ENCODE results near the gene KRTAP10-12. TPM values are rescaled to one million over a fixed set of nuclear protein-coding genes. Genes with fewer than 3 reads are reported as not detected.

The KRTAP10-12 gene
- total and polyA plus RNA-seq, 2 of the 4 experiments (the other 2 are of a cell fraction): not detected

DNA sequence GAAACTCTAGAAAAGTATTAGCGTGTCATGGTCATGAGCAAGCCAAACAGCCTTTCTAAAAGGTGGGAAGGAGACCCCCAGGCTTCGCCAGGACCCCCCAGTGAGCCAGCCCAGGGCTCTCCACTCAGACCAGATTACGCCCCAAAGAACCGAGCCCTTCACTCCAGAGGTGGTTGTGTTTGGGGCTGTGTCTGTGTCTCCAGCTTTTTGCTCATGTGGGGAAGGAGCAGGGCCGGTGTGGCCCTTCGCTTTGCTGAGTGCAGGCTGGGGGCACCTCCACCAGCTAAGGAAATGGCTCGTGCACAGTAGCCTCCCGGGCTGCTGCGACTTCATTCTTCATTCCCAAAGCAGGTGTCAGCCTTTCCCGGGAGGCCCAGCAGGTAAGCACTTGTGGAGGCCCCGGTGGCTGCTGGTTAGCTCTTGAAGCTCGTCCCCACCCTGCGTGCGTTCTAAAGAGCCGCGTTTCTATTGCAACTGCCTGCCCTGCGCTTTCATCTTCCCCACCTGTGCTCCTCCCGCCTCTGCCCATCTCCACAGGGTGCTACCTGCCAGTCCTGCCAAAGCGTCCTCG, 13.9 kb downstream of the KRTAP10-12 start:
- no peak for ATAC-seq (ENCODE audit: low read depth)
- Histone ChIP-seq H2AK9ac (replicated peaks; ENCODE audit: low read depth, low read length, poor library complexity) (no peak overlapping the region), H3K4me1 (ENCODE audit: control insufficient read depth, insufficient read depth, low read length) (peaks cover 1% of the 10 kb centered on the region; the same call in 1 of the 2 replicates), H3K9ac (ENCODE audit: low read depth, low read length) (no peak overlapping the region), H3K18ac (ENCODE audit: low read depth, low read length) (no peak overlapping the region), H2BK120ac (ENCODE audit: low read depth, low read length) (no peak overlapping the region), H3K27ac (ENCODE audit: insufficient read depth, low read length) (no peak overlapping the region), H2BK5ac (ENCODE audit: low read depth, low read length, poor library complexity, severe bottlenecking) (no peak overlapping the region), H2BK20ac (ENCODE audit: low read depth, low read length) (no peak overlapping the region), H3K4me3 (ENCODE audit: insufficient read depth, low read depth, low read length) (no peak overlapping the region), H4K20me1 (ENCODE audit: insufficient read depth, low read length) (no peaks in the 10 kb centered on the region), H3K79me1 (ENCODE audit: low read depth in 1 of 2, low read length in 2 of 2) (no peaks in the 10 kb centered on the region), H3K23ac (ENCODE audit: low read depth, low read length) (no peak overlapping the region), H3K9me3 (ENCODE audit: control insufficient read depth, insufficient read depth, low read length) (peaks cover 6% of the 10 kb centered on the region; the same call in 1 of the 2 replicates), H4K8ac (ENCODE audit: low read depth in 2 of 2, low read length in 2 of 2) (no peak overlapping the region), H3K4me2 (ENCODE audit: low read depth, low read length) (no peak overlapping the region), H3K14ac (replicated peaks; ENCODE audit: low read depth, low read length) (no peak overlapping the region), H3K27me3 (ENCODE audit: control insufficient read depth, insufficient read depth, low read length) (peaks cover 86% of the 10 kb centered on the region), H3K56ac (ENCODE audit: extremely low read depth, insufficient read depth, low read length) (no peak overlapping the region), H4K91ac (ENCODE audit: insufficient read depth, low read depth, low read length) (no peak overlapping the region), H2AFZ (replicated peaks; ENCODE audit: low read length, poor library complexity) (no peak overlapping the region), H3K4ac (ENCODE audit: low read depth, low read length) (no peak overlapping the region), H3K36me3 (ENCODE audit: control insufficient read depth, insufficient read depth, low read length) (no peaks in the 10 kb centered on the region), H2AK5ac (ENCODE audit: low read depth, low read length) (no peak overlapping the region), H4K5ac (ENCODE audit: low read depth, low read length) (no peak overlapping the region), H2BK15ac (ENCODE audit: low read depth, low read length) (no peak overlapping the region), H3K9me1 (ENCODE audit: insufficient read depth, low read length) (no peaks in the 10 kb centered on the region)
- ChIA-PET CTCF (interaction anchor here (0.6 kb wide), 1 partner anchor 9 kb away, joined by 5 read pairs; no protein-coding TSS in a partner anchor), POLR2A (ENCODE audit: unreplicated experiment) (no interaction called here)
- intact Hi-C loops (cut with micrococcal nuclease): loop anchor here (10.0 kb wide), 1 partner anchor 56 kb away; the partner anchor contains the start of genes KRTAP12-3 and KRTAP12-4
- no peak for DNase-seq
- in situ Hi-C loops (cut with MboI; ENCODE audit: low sequenced_read_pairs): no loop called here
- dilution Hi-C loops (cut with HindIII; ENCODE audit: low sequenced_read_pairs, unreplicated experiment): no loop called here
- WGBS, 2 experiments (ENCODE audit: extremely low coverage in 2 of 2, insufficient read length in 1 of 2): 0% methylated on average over 6 of the region's 20 CpGs; no CpG with 5 or more reads in 1 of the 2 experiments
- no TSS peak for BruUV-seq (replicated peaks)
- TF ChIP-seq POLR2A (IDR thresholded peaks at IDR 0.05; ENCODE audit: low read depth, low read length) (no peak), NFE2L2 (IDR thresholded peaks at IDR 0.05; ENCODE audit: low read depth, low read length) (no peak), MXI1 (IDR thresholded peaks at IDR 0.05; ENCODE audit: borderline replicate concordance, low read depth, low read length) (no peak)
- TF ChIP-seq, protein P1, sequence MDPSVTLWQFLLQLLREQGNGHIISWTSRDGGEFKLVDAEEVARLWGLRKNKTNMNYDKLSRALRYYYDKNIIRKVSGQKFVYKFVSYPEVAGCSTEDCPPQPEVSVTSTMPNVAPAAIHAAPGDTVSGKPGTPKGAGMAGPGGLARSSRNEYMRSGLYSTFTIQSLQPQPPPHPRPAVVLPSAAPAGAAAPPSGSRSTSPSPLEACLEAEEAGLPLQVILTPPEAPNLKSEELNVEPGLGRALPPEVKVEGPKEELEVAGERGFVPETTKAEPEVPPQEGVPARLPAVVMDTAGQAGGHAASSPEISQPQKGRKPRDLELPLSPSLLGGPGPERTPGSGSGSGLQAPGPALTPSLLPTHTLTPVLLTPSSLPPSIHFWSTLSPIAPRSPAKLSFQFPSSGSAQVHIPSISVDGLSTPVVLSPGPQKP (IDR thresholded peaks at IDR 0.05; ENCODE audit: borderline replicate concordance, low read depth, low read length): no peak
- TF ChIP-seq, protein P2, sequence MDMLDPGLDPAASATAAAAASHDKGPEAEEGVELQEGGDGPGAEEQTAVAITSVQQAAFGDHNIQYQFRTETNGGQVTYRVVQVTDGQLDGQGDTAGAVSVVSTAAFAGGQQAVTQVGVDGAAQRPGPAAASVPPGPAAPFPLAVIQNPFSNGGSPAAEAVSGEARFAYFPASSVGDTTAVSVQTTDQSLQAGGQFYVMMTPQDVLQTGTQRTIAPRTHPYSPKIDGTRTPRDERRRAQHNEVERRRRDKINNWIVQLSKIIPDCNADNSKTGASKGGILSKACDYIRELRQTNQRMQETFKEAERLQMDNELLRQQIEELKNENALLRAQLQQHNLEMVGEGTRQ (IDR thresholded peaks at IDR 0.05; ENCODE audit: low read depth, low read length): no peak
